Caco-2 (cell line): ENCODE data around the gene C19orf25. TPM values are rescaled to one million over a fixed set of nuclear protein-coding genes. Genes with fewer than 3 reads are reported as not detected.

Source experiments
- BruUV-seq: library from RNA; stranded (reverse); fragments of 400-500 nt; replicated peaks from 2 replicates; lab custom pipeline; 2021; lab: Mats Ljungman, UMichigan
- CTCF ChIA-PET: fragments of 300-600 bp; sonication (Branson Sonifier 250); formaldehyde crosslinking; loops from one replicate; lab custom pipeline; 2022; ENCODE audit warnings: antibody characterized with exemption; lab: Charles Lee
- POLR2A ChIA-PET: fragments of 300-600 bp; sonication (Branson Sonifier 250); formaldehyde crosslinking; loops from one replicate; lab custom pipeline; 2022; ENCODE audit warnings: antibody characterized with exemption; lab: Charles Lee
- DNase-seq, 2 experiments: peaks; one replicate each; pipeline versions ENCODE4 v3.0.0 to v3.0.0-alpha.2; 2020 to 2022
- H3K27me3 ChIP-seq: replicated peaks from 2 replicates; pipeline ENCODE4 v1.6.0; 2011; ENCODE audit warnings: low read length; ENCODE audit not compliant: control insufficient read depth, insufficient read depth
- H3K36me3 ChIP-seq: 2 replicates; pipeline ENCODE4 v1.5.1; 2011; ENCODE audit warnings: low read length; ENCODE audit not compliant: control insufficient read depth, insufficient read depth
- H3K4me1 ChIP-seq: fragments of 250-450 bp; sonication (Bioruptor Pico); 2 replicates; pipeline ENCODE4 v1.5.1; 2020; ENCODE audit warnings: mild to moderate bottlenecking
- H3K4me3 ChIP-seq: 2 replicates; pipeline ENCODE4 v1.5.1; 2011; ENCODE audit warnings: low read depth, mild to moderate bottlenecking, control low read depth, low read length
- H3K9me3 ChIP-seq: fragments of 250-450 bp; sonication (Bioruptor Pico); 2 replicates; pipeline ENCODE4 v1.5.1; 2020; ENCODE audit warnings: mild to moderate bottlenecking, moderate library complexity
- H3K27ac Mint-ChIP-seq: one replicate; pipeline ENCODE4 v1.8.0; 2022; ENCODE audit warnings: mixed read lengths; ENCODE audit not compliant: unreplicated experiment
- H3K27me3 Mint-ChIP-seq: one replicate; pipeline ENCODE4 v1.8.0; 2022; ENCODE audit warnings: mixed read lengths; ENCODE audit not compliant: insufficient read depth, unreplicated experiment
- H3K36me3 Mint-ChIP-seq: one replicate; pipeline ENCODE4 v1.8.0; 2022; ENCODE audit warnings: mild to moderate bottlenecking, mixed read lengths; ENCODE audit not compliant: insufficient read depth, unreplicated experiment
- H3K4me1 Mint-ChIP-seq: one replicate; pipeline ENCODE4 v1.8.0; 2022; ENCODE audit warnings: low read depth, mixed read lengths; ENCODE audit not compliant: unreplicated experiment
- H3K4me3 Mint-ChIP-seq: one replicate; pipeline ENCODE4 v1.8.0; 2022; ENCODE audit warnings: mild to moderate bottlenecking, moderate library complexity, mixed read lengths; ENCODE audit not compliant: unreplicated experiment
- H3K9me3 Mint-ChIP-seq: one replicate; pipeline ENCODE4 v1.8.0; 2022; ENCODE audit warnings: mixed read lengths; ENCODE audit not compliant: unreplicated experiment
- CTCF ChIP-seq, 2 experiments: fragments of 200-600 bp in 1 of 2; IDR thresholded peaks; 1 replicate in 1 of 2; 2 replicates in 1 of 2; pipeline versions ENCODE4 v1.5.1 to v1.8.0; 2011 to 2022; ENCODE audit warnings: antibody characterized with exemption in 1 of 2, control low read depth in 1 of 2, inconsistent platforms in 1 of 2, low read depth in 1 of 2, low read length in 1 of 2, mild to moderate bottlenecking in 1 of 2, moderate library complexity in 1 of 2; ENCODE audit not compliant: insufficient read depth in 1 of 2, severe bottlenecking in 1 of 2, unreplicated experiment in 1 of 2
- intact Hi-C: fragments of 100-400 bp; cut with micrococcal nuclease; formaldehyde crosslinking; loops from one replicate; pipeline ENCODE4 v1.10.0; 2022; ENCODE audit not compliant: unreplicated experiment
- total RNA-seq: library from RNA; stranded (reverse); gene quantifications from 2 replicates; pipeline ENCODE4 v1.2.3, GENCODE V29; 2022

Gene C19orf25
- total RNA-seq, 1 experiment from 2014 or later, result 41.9 TPM

GRCh38 chr19:1435378-1435989 is 43.5 kb downstream of the C19orf25 start:
- intact Hi-C loops, result no loop called here
- no peak for DNase-seq
- TF ChIP-seq CTCF (IDR thresholded peaks at IDR 0.05; ENCODE audit: insufficient read depth in 1 of 2, low read depth in 1 of 2, low read length in 1 of 2, severe bottlenecking in 1 of 2, unreplicated experiment in 1 of 2), result no peak
- H3K9me3 Mint-ChIP-seq, result no peaks in the 10 kb centered on the region
- H3K4me1 Mint-ChIP-seq, result no peaks in the 10 kb centered on the region
- POLR2A ChIA-PET, result no interaction called here
- H3K27ac Mint-ChIP-seq, result no peak overlapping the region
- peaks cover 86% of the 10 kb centered on the region for H3K36me3 Mint-ChIP-seq
- H3K27me3 ChIP-seq, result no peaks in the 10 kb centered on the region
- CTCF ChIA-PET, result no interaction called here
- no peaks in the 10 kb centered on the region for H3K9me3 ChIP-seq
- no peak overlapping the region for H3K4me3 ChIP-seq
- peaks cover 17% of the 10 kb centered on the region for H3K4me1 ChIP-seq
- no peaks in the 10 kb centered on the region for H3K27me3 Mint-ChIP-seq
- peaks cover 5% of the 10 kb centered on the region for H3K36me3 ChIP-seq
- H3K4me3 Mint-ChIP-seq, result no peak overlapping the region
- no TSS peak for BruUV-seq

- no peaks in the 10 kb centered on the region for H3K27me3 ChIP-seq
- TF ChIP-seq CTCF (IDR thresholded peaks at IDR 0.05; ENCODE audit: insufficient read depth in 1 of 2, low read depth in 1 of 2, low read length in 1 of 2, severe bottlenecking in 1 of 2, unreplicated experiment in 1 of 2), result no peak
- CTCF ChIA-PET, result no interaction called here
- H3K36me3 Mint-ChIP-seq, result peaks cover 86% of the 10 kb centered on the region
- no peak for DNase-seq
- peaks cover 9% of the 10 kb centered on the region for H3K4me1 ChIP-seq
- no peak overlapping the region for H3K4me3 ChIP-seq
- H3K9me3 ChIP-seq, result no peaks in the 10 kb centered on the region
- no TSS peak for BruUV-seq
- no peaks in the 10 kb centered on the region for H3K27me3 Mint-ChIP-seq
- POLR2A ChIA-PET, result no interaction called here
- H3K27ac Mint-ChIP-seq, result no peak overlapping the region
- intact Hi-C loops, result no loop called here
- H3K4me3 Mint-ChIP-seq, result no peak overlapping the region
- H3K36me3 ChIP-seq, result peaks cover 2% of the 10 kb centered on the region; the same call in 1 of the 2 replicates
- H3K9me3 Mint-ChIP-seq, result no peaks in the 10 kb centered on the region
- H3K4me1 Mint-ChIP-seq, result no peaks in the 10 kb centered on the region
These were observed 44.4 kb downstream of the C19orf25 start for GRCh38 chr19:1434577-1435060.

GRCh38 chr19:1434040-1434366 is 45.0 kb downstream of the C19orf25 start:
- H3K9me3 ChIP-seq, result no peaks in the 10 kb centered on the region
- H3K27me3 ChIP-seq, result no peaks in the 10 kb centered on the region
- H3K4me1 Mint-ChIP-seq, result no peaks in the 10 kb centered on the region
- H3K4me3 ChIP-seq, result no peak overlapping the region
- peaks cover 83% of the 10 kb centered on the region for H3K36me3 Mint-ChIP-seq
- no peaks in the 10 kb centered on the region; the same call in 1 of the 2 replicates for H3K36me3 ChIP-seq
- 0 out of 2 replicates have a peak, but pooled peaks cover 5% of the 10 kb centered on the region for H3K4me1 ChIP-seq
- no TSS peak for BruUV-seq
- H3K4me3 Mint-ChIP-seq, result no peak overlapping the region
- H3K27me3 Mint-ChIP-seq, result no peaks in the 10 kb centered on the region
- no peak overlapping the region for H3K27ac Mint-ChIP-seq
- H3K9me3 Mint-ChIP-seq, result no peaks in the 10 kb centered on the region
- no peak for TF ChIP-seq CTCF (IDR thresholded peaks at IDR 0.05; ENCODE audit: insufficient read depth in 1 of 2, low read depth in 1 of 2, low read length in 1 of 2, severe bottlenecking in 1 of 2, unreplicated experiment in 1 of 2)
- DNase-seq, result no peak
- CTCF ChIA-PET, result no interaction called here
- intact Hi-C loops, result no loop called here
- POLR2A ChIA-PET, result no interaction called here
